K562 (cell line): ENCODE measurements around the gene FOLH1.
"Not testable (repeated sequence)": the region's sequence is repeated elsewhere in the genome, so short reads cannot be mapped to it uniquely, and the experiment has no call there.

ENCODE experiments used
- DIDO1 ChIP-seq: fragments of 450-650 bp; IDR thresholded peaks from 2 replicates; pipeline ENCODE4 v1.6.1; 2016; ENCODE audit warnings: low read depth, missing biosample characterization, missing genetic modification characterization
- MYNN ChIP-seq, 2 experiments: sonication (generic); formaldehyde crosslinking in 1 of 2; IDR thresholded peaks; 2 replicates each; pipeline versions ENCODE4 v1.5.0 to v1.6.1; 2016 to 2020; ENCODE audit warnings: antibody characterized with exemption in 1 of 2, missing genetic modification reagents in 1 of 2
- OTX1 ChIP-seq: fragments of 450-650 bp; formaldehyde crosslinking; IDR thresholded peaks from 2 replicates; pipeline ENCODE4 v1.4.0; 2022; ENCODE audit warnings: mild to moderate bottlenecking
- RHOXF2B ChIP-seq: fragments of 250-450 bp; sonication (Bioruptor Pico); conservative IDR thresholded peaks from 2 replicates; pipeline ENCODE4 v1.5.1; 2021
- TF ChIP-seq, protein P1 (sequence below): sonication (generic); formaldehyde crosslinking; IDR thresholded peaks from 2 replicates; pipeline ENCODE4 v1.9.0; 2022; ENCODE audit warnings: mild to moderate bottlenecking, missing genetic modification reagents
- TF ChIP-seq, protein P2 (sequence below), 3 experiments: IDR thresholded peaks in 2 of 3; conservative IDR thresholded peaks in 1 of 3; 2 replicates each; pipeline ENCODE4 v1.5.1; 2011 to 2012; ENCODE audit warnings: low read length in 3 of 3, mild to moderate bottlenecking in 3 of 3, control low read depth in 2 of 3, improper control_type of control experiment in 1 of 3, inconsistent platforms in 1 of 3, low read depth in 1 of 3, mixed read lengths in 1 of 3, moderate library complexity in 1 of 3; ENCODE audit not compliant: insufficient read depth in 2 of 3

DNA sequence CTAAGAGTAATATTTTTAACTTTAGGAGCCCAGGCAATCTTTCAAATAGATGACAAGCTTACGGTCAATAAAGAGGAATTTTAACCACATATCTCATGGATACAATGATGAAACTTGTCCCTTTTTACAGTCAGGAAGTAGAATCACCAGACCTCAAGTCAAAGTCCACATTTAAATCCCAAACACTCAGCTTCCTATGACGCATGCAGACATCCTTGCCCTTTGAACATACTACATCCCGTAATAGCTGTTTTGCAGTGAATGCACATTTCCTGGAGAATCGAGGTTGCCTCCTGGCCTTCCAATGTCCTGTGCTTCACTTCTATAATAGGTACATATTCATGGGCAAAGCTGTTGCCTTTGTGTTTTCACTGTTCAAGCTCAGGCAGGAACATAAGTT lies 25.3 kb upstream of the FOLH1 start:
- TF ChIP-seq DIDO1 (tag); OTX1 (CRISPR knock-in tag); RHOXF2B (CRISPR knock-in tag); MYNN (IDR thresholded peaks at IDR 0.05); MYNN (CRISPR knock-in tag; IDR thresholded peaks at IDR 0.05): not testable (repeated sequence)
- TF ChIP-seq, protein P1, sequence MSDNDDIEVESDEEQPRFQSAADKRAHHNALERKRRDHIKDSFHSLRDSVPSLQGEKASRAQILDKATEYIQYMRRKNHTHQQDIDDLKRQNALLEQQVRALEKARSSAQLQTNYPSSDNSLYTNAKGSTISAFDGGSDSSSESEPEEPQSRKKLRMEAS (CRISPR knock-in tag): not testable (repeated sequence)
- TF ChIP-seq, protein P2, sequence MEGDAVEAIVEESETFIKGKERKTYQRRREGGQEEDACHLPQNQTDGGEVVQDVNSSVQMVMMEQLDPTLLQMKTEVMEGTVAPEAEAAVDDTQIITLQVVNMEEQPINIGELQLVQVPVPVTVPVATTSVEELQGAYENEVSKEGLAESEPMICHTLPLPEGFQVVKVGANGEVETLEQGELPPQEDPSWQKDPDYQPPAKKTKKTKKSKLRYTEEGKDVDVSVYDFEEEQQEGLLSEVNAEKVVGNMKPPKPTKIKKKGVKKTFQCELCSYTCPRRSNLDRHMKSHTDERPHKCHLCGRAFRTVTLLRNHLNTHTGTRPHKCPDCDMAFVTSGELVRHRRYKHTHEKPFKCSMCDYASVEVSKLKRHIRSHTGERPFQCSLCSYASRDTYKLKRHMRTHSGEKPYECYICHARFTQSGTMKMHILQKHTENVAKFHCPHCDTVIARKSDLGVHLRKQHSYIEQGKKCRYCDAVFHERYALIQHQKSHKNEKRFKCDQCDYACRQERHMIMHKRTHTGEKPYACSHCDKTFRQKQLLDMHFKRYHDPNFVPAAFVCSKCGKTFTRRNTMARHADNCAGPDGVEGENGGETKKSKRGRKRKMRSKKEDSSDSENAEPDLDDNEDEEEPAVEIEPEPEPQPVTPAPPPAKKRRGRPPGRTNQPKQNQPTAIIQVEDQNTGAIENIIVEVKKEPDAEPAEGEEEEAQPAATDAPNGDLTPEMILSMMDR (IDR thresholded peaks at IDR 0.05 in 2 of 3, conservative IDR thresholded peaks at IDR 0.05 in 1 of 3; ENCODE audit: insufficient read depth in 2 of 3, low read depth in 1 of 3, low read length in 3 of 3): not testable (repeated sequence)
